Measurements from ENCODE around the gene PDP2.

PDP2 gene

DNA sequence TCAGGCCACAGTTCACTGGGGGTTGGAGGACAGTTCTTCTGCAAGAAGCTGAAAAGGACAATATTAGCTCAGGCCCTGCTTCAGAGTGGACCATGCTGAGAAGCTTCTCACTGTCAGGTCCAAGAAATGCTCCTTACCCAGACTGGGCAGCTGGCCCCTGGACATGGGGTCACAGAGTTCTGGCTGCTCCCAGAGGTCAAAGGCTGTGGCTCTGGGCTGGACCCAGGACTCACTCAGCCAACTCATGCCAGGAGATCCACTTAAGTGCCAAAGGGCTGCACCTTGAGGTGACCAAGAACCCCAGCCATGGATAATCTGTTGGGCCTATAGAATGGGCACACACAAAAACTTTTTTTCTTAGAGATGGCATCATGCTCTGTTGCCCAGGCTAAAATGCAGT lies 59.1 kb downstream of the PDP2 start:
- DNase-seq, result no peak

DNA sequence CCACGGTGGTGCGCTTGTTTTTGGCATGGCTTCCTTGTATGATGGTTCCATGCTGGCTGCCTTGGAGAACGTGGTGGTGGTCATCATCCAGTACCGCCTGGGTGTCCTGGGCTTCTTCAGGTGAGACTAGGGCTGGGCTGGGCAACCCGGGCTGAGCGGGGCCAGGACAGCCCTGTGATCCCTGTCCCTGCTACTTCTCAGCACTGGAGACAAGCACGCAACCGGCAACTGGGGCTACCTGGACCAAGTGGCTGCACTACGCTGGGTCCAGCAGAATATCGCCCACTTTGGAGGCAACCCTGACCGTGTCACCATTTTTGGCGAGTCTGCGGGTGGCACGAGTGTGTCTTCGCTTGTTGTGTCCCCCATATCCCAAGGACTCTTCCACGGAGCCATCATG lies 59.9 kb downstream of the PDP2 start:
- DNase-seq, result no peak
